ENCODE results near the gene CNFN.

Gene CNFN, protein sequence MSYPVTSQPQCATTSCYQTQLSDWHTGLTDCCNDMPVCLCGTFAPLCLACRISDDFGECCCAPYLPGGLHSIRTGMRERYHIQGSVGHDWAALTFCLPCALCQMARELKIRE

DNA sequence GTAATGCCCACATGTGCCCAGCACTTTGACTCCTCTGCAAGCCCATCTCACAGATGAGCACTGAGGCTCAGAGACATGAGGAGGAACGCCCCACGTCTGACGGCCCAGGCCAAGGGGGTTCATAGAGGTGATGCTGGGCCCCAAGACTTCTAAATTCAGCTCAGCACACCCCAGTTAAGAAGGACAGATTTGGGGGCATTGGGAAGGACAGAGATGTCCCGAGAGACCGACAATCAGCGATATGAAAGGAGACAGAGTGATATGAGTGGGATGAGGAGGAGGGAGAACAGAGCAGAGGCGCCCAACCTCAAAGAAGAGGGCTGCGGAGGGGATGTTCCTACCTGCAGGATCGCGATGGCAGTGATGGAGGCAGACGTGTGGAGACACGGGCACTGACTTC lies at the start of gene CNFN:
CNFN (minus strand) TSS at position 399 of the 400 bp plus-strand sequence. CDS start 1,260 bp downstream, outside the sequence.
- H3K36me3 ChIP-seq (ENCODE audit: control insufficient read depth, insufficient read depth, low read length, severe bottlenecking), result no peaks in the 10 kb centered on the region
- no peak within 1 kb of the TSS for H3K4me3 ChIP-seq (ENCODE audit: low read length)
- no peak within 1 kb of the TSS for H3K9ac ChIP-seq (ENCODE audit: low read length)
- no peaks in the 10 kb centered on the region for H3K9me3 ChIP-seq (ENCODE audit: control insufficient read depth, low read length)
- peaks cover 34% of the 10 kb centered on the region for H3K27me3 ChIP-seq (replicated peaks; ENCODE audit: control insufficient read depth, insufficient read depth, low read length)
- no peaks in the 10 kb centered on the region for H3K4me1 ChIP-seq (ENCODE audit: control insufficient read depth, insufficient read depth, low read length)
- no peak for DNase-seq (ENCODE audit: low read depth)

DNA sequence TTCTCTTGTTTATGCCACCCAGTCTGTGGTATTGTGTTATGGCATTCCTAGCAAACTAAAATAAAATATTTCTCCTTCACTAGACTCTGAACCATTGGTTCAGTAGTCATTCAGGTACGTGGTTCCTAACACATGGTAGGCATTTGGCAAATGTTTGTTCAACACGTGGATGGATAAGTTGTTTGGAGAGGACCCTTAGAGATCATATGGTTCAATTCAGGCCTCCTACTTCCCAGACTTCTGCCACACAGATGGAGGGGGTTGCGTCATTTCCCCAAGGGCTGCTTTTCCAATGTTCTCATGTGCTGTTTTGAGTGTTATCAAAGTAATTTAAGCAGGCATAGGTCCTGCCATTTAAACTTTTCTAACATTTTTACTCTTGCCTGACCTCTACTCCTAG lies 45.9 kb upstream of the CNFN start:
- peak overlapping the region; percentile 68 for H3K9ac ChIP-seq (ENCODE audit: low read length)
- no peaks in the 10 kb centered on the region for H3K36me3 ChIP-seq (ENCODE audit: control insufficient read depth, insufficient read depth, low read length, severe bottlenecking)
- peaks cover 59% of the 10 kb centered on the region for H3K4me1 ChIP-seq (ENCODE audit: control insufficient read depth, insufficient read depth, low read length)
- no peak overlapping the region for H3K4me3 ChIP-seq (ENCODE audit: low read length)
- no peaks in the 10 kb centered on the region for H3K27me3 ChIP-seq (replicated peaks; ENCODE audit: control insufficient read depth, insufficient read depth, low read length)
- no peaks in the 10 kb centered on the region for H3K9me3 ChIP-seq (ENCODE audit: control insufficient read depth, low read length)
- peak; percentile 72 for DNase-seq (ENCODE audit: low read depth)

- Histone ChIP-seq H3K9me3 (ENCODE audit: control insufficient read depth, low read length) (no peaks in the 10 kb centered on the region), H3K9ac (ENCODE audit: low read length) (no peak overlapping the region)
- no peak for DNase-seq (ENCODE audit: low read depth)
These were observed 45.2 kb upstream of the CNFN start for GRCh38 chr19:42435316-42435715.

GRCh38 chr19:42433503-42434260 lies 43.6 kb upstream of the CNFN start:
- no peaks in the 10 kb centered on the region for H3K9me3 ChIP-seq (ENCODE audit: control insufficient read depth, low read length)
- H3K9ac ChIP-seq (ENCODE audit: low read length), result peak overlapping the region; percentile 11
- no peaks in the 10 kb centered on the region for H3K27me3 ChIP-seq (replicated peaks; ENCODE audit: control insufficient read depth, insufficient read depth, low read length)
- no peaks in the 10 kb centered on the region for H3K36me3 ChIP-seq (ENCODE audit: control insufficient read depth, insufficient read depth, low read length, severe bottlenecking)
- H3K4me3 ChIP-seq (ENCODE audit: low read length), result peak overlapping the region; percentile 25
- peak; percentile 41 for DNase-seq (ENCODE audit: low read depth)
- H3K4me1 ChIP-seq (ENCODE audit: control insufficient read depth, insufficient read depth, low read length), result peaks cover 52% of the 10 kb centered on the region

More at GRCh38 chr19:42435316-42435715, 45.2 kb upstream of the CNFN start:
- Histone ChIP-seq H3K36me3 (ENCODE audit: control insufficient read depth, insufficient read depth, low read length, severe bottlenecking) (no peaks in the 10 kb centered on the region), H3K4me3 (ENCODE audit: low read length) (no peak overlapping the region), H3K4me1 (ENCODE audit: control insufficient read depth, insufficient read depth, low read length) (peaks cover 52% of the 10 kb centered on the region), H3K27me3 (replicated peaks; ENCODE audit: control insufficient read depth, insufficient read depth, low read length) (no peaks in the 10 kb centered on the region)

DNA sequence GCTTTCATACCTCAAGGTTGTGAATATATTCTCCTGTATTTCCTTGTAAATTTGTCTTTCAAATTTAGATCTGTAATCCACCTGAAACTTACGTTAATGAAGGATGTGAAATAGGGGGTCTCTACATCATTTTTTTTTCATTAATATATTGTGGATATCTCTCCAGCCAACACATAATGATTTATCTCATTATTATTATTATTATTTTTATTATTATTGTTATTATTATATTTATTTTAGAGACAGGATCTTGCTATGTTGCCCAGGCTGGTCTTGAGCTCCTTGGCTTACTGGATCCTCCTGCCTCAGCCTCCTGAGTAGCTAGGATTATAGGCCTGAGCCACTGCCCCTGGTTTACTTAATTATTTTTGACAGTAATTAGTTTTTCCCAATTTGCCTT lies 41.4 kb upstream of the CNFN start:
- H3K36me3 ChIP-seq (ENCODE audit: control insufficient read depth, insufficient read depth, low read length, severe bottlenecking), result no peaks in the 10 kb centered on the region
- no peak overlapping the region for H3K4me3 ChIP-seq (ENCODE audit: low read length)
- H3K9me3 ChIP-seq (ENCODE audit: control insufficient read depth, low read length), result no peaks in the 10 kb centered on the region
- no peak overlapping the region for H3K9ac ChIP-seq (ENCODE audit: low read length)
- no peak for DNase-seq (ENCODE audit: low read depth)
- peaks cover 39% of the 10 kb centered on the region for H3K4me1 ChIP-seq (ENCODE audit: control insufficient read depth, insufficient read depth, low read length)
- H3K27me3 ChIP-seq (replicated peaks; ENCODE audit: control insufficient read depth, insufficient read depth, low read length), result no peaks in the 10 kb centered on the region

DNA sequence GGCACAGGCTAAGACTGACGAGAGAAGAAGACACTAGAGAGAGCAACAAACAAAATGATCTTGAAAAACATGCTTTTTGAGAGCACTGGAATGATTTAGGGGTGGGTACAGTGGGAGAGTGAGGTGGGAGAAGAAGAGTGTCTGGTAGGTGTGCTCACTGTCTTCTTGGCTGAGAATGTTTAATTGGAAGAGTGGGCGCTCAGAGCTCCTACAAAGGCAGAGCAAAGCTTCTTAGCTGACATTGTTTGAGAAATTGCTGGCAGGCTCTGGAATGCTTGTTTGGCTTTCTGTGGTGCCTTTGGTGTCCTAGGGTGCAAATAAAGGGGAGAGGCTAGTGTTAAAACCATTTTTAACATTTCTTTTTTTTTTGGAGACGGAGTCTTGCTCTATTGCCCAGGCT lies 38.6 kb upstream of the CNFN start:
- Histone ChIP-seq H3K9me3 (ENCODE audit: control insufficient read depth, low read length) (no peaks in the 10 kb centered on the region), H3K27me3 (replicated peaks; ENCODE audit: control insufficient read depth, insufficient read depth, low read length) (no peaks in the 10 kb centered on the region), H3K9ac (ENCODE audit: low read length) (no peak overlapping the region), H3K36me3 (ENCODE audit: control insufficient read depth, insufficient read depth, low read length, severe bottlenecking) (no peaks in the 10 kb centered on the region), H3K4me3 (ENCODE audit: low read length) (no peak overlapping the region), H3K4me1 (ENCODE audit: control insufficient read depth, insufficient read depth, low read length) (peaks cover 23% of the 10 kb centered on the region)
- no peak for DNase-seq (ENCODE audit: low read depth)

DNA sequence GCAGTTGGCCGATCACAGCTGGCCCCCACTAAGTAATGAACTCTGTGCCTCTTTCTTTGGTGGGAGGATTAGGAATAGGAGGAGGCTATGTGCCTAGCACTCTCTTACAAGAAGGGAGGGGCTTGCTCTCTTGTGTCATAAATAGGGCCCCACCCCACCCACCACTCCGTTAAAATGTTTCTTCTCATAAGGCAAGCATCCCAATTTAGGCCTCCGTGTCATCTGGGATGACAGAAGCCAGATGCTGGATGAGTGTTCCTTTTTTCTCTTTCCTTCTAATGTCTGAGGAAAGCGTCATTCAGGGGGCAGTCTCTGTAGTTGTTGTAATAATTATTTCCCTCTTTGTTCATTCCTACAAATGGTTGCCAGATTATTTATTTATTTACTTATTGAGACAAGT lies 37.2 kb upstream of the CNFN start, which contains the start of gene LIPE:
LIPE (minus strand) TSS at position 76 of the 400 bp plus-strand sequence. CDS start 239 bp downstream, outside the sequence.
- peak; percentile 24 for DNase-seq (ENCODE audit: low read depth)
- H3K9ac ChIP-seq (ENCODE audit: low read length), result no peak within 1 kb of the TSS
- peaks cover 17% of the 10 kb centered on the region for H3K4me1 ChIP-seq (ENCODE audit: control insufficient read depth, insufficient read depth, low read length)
- no peaks in the 10 kb centered on the region for H3K9me3 ChIP-seq (ENCODE audit: control insufficient read depth, low read length)
- H3K36me3 ChIP-seq (ENCODE audit: control insufficient read depth, insufficient read depth, low read length, severe bottlenecking), result no peaks in the 10 kb centered on the region
- no peak within 1 kb of the TSS for H3K4me3 ChIP-seq (ENCODE audit: low read length)
- no peaks in the 10 kb centered on the region for H3K27me3 ChIP-seq (replicated peaks; ENCODE audit: control insufficient read depth, insufficient read depth, low read length)

DNA sequence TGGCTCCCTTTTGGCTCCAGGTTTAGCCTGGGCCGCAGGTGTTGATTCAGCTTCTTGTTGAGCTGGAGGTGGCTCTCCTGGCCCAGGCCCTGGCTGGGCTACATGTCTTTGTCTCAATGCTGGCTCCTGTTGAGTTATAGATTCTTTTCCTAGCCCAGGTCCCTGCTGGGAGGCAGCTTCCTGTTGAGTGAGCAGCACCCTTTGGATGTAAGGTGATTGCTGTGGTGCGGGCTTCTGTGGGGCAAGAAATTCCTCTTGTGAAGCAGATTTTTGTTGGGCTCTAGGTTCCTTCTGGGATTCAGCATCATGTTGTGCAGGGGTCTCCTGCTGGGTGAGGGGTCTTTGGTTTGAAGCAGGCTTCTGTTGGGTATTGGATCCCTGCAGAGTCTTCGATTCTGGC lies 36.5 kb upstream of the CNFN start:
- no peak for DNase-seq (ENCODE audit: low read depth)
- peaks cover 23% of the 10 kb centered on the region for H3K4me1 ChIP-seq (ENCODE audit: control insufficient read depth, insufficient read depth, low read length)
- H3K9ac ChIP-seq (ENCODE audit: low read length), result no peak overlapping the region
- no peaks in the 10 kb centered on the region for H3K36me3 ChIP-seq (ENCODE audit: control insufficient read depth, insufficient read depth, low read length, severe bottlenecking)
- H3K27me3 ChIP-seq (replicated peaks; ENCODE audit: control insufficient read depth, insufficient read depth, low read length), result no peaks in the 10 kb centered on the region
- H3K9me3 ChIP-seq (ENCODE audit: control insufficient read depth, low read length), result no peaks in the 10 kb centered on the region
- no peak overlapping the region for H3K4me3 ChIP-seq (ENCODE audit: low read length)

DNA sequence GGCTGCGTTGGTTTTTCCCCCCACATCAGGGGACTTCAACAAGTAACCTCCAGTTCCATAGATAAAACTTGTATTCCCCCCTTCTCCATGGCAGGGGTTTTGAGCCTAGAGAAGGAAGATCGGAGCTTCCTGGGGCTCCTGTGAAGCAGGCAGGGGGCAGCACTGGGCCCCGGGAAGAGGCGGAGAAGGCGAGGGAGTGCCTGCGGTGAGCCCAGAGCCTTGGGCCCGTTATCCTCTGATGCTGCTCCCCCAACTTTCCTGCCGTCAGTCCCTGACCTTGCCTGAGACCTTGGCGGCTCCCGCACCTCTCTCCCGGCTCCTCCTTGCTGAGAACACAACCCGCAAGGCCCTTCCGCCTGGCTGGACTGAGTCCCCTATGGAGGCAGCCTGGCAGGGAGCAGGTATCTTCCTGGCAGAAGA lies 34.6 kb upstream of the CNFN start:
- DNase-seq (ENCODE audit: low read depth), result no peak
- H3K36me3 ChIP-seq (ENCODE audit: control insufficient read depth, insufficient read depth, low read length, severe bottlenecking), result no peaks in the 10 kb centered on the region
- H3K9me3 ChIP-seq (ENCODE audit: control insufficient read depth, low read length), result no peaks in the 10 kb centered on the region
- H3K9ac ChIP-seq (ENCODE audit: low read length), result no peak overlapping the region
- no peaks in the 10 kb centered on the region for H3K27me3 ChIP-seq (replicated peaks; ENCODE audit: control insufficient read depth, insufficient read depth, low read length)
- H3K4me3 ChIP-seq (ENCODE audit: low read length), result no peak overlapping the region
- H3K4me1 ChIP-seq (ENCODE audit: control insufficient read depth, insufficient read depth, low read length), result peaks cover 36% of the 10 kb centered on the region

DNA sequence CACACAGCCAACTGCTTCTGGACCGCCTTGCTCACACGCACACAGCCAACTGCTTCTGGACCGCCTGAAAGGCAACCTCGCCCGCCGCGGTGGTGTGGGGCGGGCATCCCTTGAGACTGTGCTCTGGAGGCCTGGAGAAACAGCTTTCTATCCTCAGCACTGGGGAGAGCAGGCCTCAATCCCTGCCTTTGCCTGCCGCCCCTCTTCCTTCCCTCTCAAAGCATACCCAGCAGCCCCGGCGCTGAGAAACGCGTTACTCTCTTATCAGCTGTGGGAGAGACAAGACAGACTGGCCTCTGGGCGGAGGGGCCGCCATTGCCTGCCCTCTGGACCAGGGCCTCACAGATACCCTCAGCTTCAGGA lies 34.2 kb upstream of the CNFN start:
- Histone ChIP-seq H3K9ac (ENCODE audit: low read length) (no peak overlapping the region), H3K9me3 (ENCODE audit: control insufficient read depth, low read length) (no peaks in the 10 kb centered on the region), H3K4me3 (ENCODE audit: low read length) (peak overlapping the region; percentile 85), H3K36me3 (ENCODE audit: control insufficient read depth, insufficient read depth, low read length, severe bottlenecking) (no peaks in the 10 kb centered on the region), H3K27me3 (replicated peaks; ENCODE audit: control insufficient read depth, insufficient read depth, low read length) (no peaks in the 10 kb centered on the region), H3K4me1 (ENCODE audit: control insufficient read depth, insufficient read depth, low read length) (peaks cover 36% of the 10 kb centered on the region)
- no peak for DNase-seq (ENCODE audit: low read depth)

DNA sequence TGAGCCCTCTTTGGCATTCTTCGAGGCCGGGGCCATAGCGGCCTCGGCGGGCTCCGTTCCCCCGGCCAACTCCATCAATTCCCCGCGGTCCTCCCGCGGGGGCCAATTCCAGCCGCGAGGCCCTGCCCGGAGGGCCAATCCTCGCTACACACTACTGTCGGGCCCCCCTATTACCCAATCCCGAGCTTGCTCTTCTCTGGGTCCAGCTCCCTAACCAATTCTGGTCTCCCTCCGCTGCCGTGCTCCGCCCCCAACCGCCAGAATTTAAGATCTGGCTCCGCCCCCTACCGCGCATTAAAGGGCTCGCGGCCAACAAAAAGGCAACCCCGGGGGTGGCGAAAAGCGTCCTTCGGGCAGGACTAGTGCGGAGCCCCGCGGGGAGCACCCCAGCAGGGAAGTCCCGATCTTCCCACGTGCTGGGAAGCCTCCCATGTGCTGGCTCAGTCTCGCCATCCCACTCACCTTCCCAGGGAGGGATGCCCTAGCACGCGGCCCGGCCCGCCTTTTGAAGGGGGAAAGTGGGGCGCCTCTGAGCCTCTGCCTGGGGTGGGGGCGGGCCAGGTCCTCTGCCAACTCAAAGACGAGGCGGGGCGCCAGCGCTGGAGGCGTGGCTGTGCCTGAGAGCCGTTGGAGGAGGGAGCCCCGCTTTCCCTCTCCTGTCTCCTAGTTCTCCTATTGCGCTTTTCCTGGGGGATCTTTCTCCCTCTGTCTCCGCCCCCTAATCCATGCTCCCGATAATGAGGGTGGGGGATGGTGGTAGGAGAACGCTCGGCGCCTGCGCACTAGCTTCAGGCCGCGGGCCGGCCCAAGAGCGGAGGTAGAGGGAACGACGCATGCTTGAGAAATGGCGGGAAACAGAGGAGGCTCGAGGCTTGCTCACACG lies 33.6 kb upstream of the CNFN start:
- Histone ChIP-seq H3K27me3 (replicated peaks; ENCODE audit: control insufficient read depth, insufficient read depth, low read length) (no peaks in the 10 kb centered on the region), H3K4me3 (ENCODE audit: low read length) (peak overlapping the region; percentile 85)

More for the DNA sequence above, 33.6 kb upstream of the CNFN start:
- peak; percentile 97 for DNase-seq (ENCODE audit: low read depth)
- H3K9ac ChIP-seq (ENCODE audit: low read length), result peak overlapping the region; percentile 86
- no peaks in the 10 kb centered on the region for H3K9me3 ChIP-seq (ENCODE audit: control insufficient read depth, low read length)
- H3K4me1 ChIP-seq (ENCODE audit: control insufficient read depth, insufficient read depth, low read length), result peaks cover 36% of the 10 kb centered on the region
- no peaks in the 10 kb centered on the region for H3K36me3 ChIP-seq (ENCODE audit: control insufficient read depth, insufficient read depth, low read length, severe bottlenecking)

Measured in adipocyte (in vitro differentiated cells).